Panc1 (cell line): ENCODE measurements around the gene DDX4. TPM values are rescaled to one million over a fixed set of nuclear protein-coding genes. Genes with fewer than 3 reads are reported as not detected.

Source experiments
- ATAC-seq: fragments of 200-7000 bp; cut with Tn5 transposase; 2 replicates; pipeline ENCODE4 v1.9.1; 2020; ENCODE audit warnings: mild to moderate bottlenecking, moderate library complexity
- BruUV-seq: library from RNA; stranded (reverse); fragments of 400-500 nt; replicated peaks from 2 replicates; lab custom pipeline; 2021; lab: Mats Ljungman, UMichigan
- CTCF ChIA-PET: fragments of 300-600 bp; sonication (Branson Sonifier 250); formaldehyde crosslinking; loops from one replicate; lab custom pipeline; 2022; ENCODE audit warnings: antibody characterized with exemption; lab: Charles Lee
- POLR2A ChIA-PET: fragments of 300-600 bp; sonication (Branson Sonifier 250); formaldehyde crosslinking; loops from one replicate; lab custom pipeline; 2022; ENCODE audit warnings: antibody characterized with exemption; lab: Charles Lee
- DNase-seq: peaks from one replicate; pipeline ENCODE4 v3.0.0-alpha.2; 2010; ENCODE audit warnings: low read depth, low spot score
- H3K27ac ChIP-seq: 2 replicates; pipeline ENCODE4 v1.5.1; 2011; ENCODE audit warnings: mild to moderate bottlenecking, low read length, inconsistent platforms
- H3K27me3 ChIP-seq: fragments of 200-500 bp; sonication (Bioruptor generic); 2 replicates; pipeline ENCODE4 v1.6.0; 2014; ENCODE audit warnings: low read length, inconsistent platforms; ENCODE audit not compliant: control insufficient read depth, insufficient read depth
- H3K36me3 ChIP-seq: fragments of 200-500 bp; sonication (Bioruptor generic); 2 replicates; pipeline ENCODE4 v1.5.1; 2014; ENCODE audit warnings: inconsistent platforms, mild to moderate bottlenecking, low read length, moderate library complexity; ENCODE audit not compliant: control insufficient read depth, insufficient read depth
- H3K4me1 ChIP-seq: 2 replicates; pipeline ENCODE4 v1.5.1; 2011; ENCODE audit warnings: inconsistent platforms, mild to moderate bottlenecking, low read length, moderate library complexity; ENCODE audit not compliant: control insufficient read depth, insufficient read depth
- H3K4me3 ChIP-seq, 2 experiments: 2 replicates each; pipeline ENCODE4 v1.5.1; 2011 to 2012; ENCODE audit warnings: low read depth in 2 of 2, low read length in 2 of 2, mild to moderate bottlenecking in 2 of 2, inconsistent platforms in 1 of 2, moderate library complexity in 1 of 2
- H3K9me3 ChIP-seq: fragments of 200-500 bp; sonication (Bioruptor generic); 2 replicates; pipeline ENCODE4 v1.5.1; 2014; ENCODE audit warnings: low read depth, mild to moderate bottlenecking, inconsistent platforms, low read length, moderate library complexity; ENCODE audit not compliant: control insufficient read depth, insufficient read depth
- CTCF ChIP-seq: fragments of 450-650 bp; IDR thresholded peaks from 2 replicates; pipeline ENCODE4 v1.5.1; 2017; ENCODE audit warnings: mild to moderate bottlenecking
- POLR2AphosphoS5 ChIP-seq: IDR thresholded peaks from 2 replicates; pipeline ENCODE4 v1.6.1; 2012; ENCODE audit warnings: mild to moderate bottlenecking, low read depth, low read length, moderate library complexity
- SIN3A ChIP-seq: IDR thresholded peaks from 2 replicates; pipeline ENCODE4 v1.6.1; 2012; ENCODE audit warnings: low read depth, mild to moderate bottlenecking, low read length, moderate library complexity, borderline replicate concordance; ENCODE audit not compliant: insufficient read depth
- TCF7L2 ChIP-seq: IDR thresholded peaks from 2 replicates; pipeline ENCODE4 v1.6.1; 2011; ENCODE audit warnings: mild to moderate bottlenecking, low read depth, low read length, inconsistent platforms
- in situ Hi-C: cut with HindIII; loops from 2 replicates; pipeline ENCODE4 v1.10.0; 2016; ENCODE audit warnings: low sequenced_read_pairs, low pct_unique_long_range_greater_than_20kb
- intact Hi-C: fragments of 100-400 bp; cut with micrococcal nuclease; formaldehyde crosslinking; loops from one replicate; pipeline ENCODE4 v1.10.0; 2022; ENCODE audit not compliant: unreplicated experiment
- total RNA-seq: library from RNA; stranded (reverse); gene quantifications from one replicate; pipeline ENCODE4 v1.2.1, GENCODE V29; 2021; ENCODE audit not compliant: unreplicated experiment
- TF ChIP-seq, protein P1 (sequence below), 2 experiments: IDR thresholded peaks; 2 replicates each; pipeline ENCODE4 v1.6.1; 2011 to 2012; ENCODE audit warnings: low read depth in 2 of 2, control low read depth in 1 of 2, low read length in 1 of 2, mild to moderate bottlenecking in 1 of 2, moderate library complexity in 1 of 2; ENCODE audit not compliant: insufficient read depth in 1 of 2

DDX4 gene
- total RNA-seq, 1 experiment from 2014 or later = not detected

DNA sequence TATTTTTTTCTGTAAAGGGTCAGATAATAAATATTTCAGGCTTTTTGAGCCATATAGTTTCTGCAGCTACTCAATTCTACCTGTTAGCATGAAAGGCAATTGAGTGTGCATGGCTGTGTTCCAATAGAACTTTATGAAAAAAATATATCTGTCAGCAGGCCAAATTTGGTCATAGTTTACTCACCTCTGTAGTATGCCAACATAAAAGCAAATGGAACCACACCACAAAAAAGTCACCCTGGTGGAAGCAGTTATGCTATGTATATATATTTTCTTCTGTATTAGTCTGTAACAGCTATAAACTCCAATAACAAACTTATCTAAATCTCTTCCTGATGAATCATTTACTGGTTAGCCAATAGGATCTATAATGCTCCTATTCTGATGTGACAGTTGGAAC lies 29.1 kb upstream of the DDX4 start:
- Histone ChIP-seq H3K36me3 (no peaks in the 10 kb centered on the region; the same call in 1 of the 2 replicates), H3K27ac (no peak overlapping the region), H3K4me3 (no peak overlapping the region), H3K27me3 (no peaks in the 10 kb centered on the region), H3K9me3 (no peaks in the 10 kb centered on the region), H3K4me1 (no peaks in the 10 kb centered on the region)
- DNase-seq (no peak), ATAC-seq (no peak)
- intact Hi-C loops (no loop called here), in situ Hi-C loops (no loop called here)
- CTCF ChIA-PET = no interaction called here
- no TSS peak for BruUV-seq
- TF ChIP-seq TCF7L2 = no peak
- TF ChIP-seq POLR2AphosphoS5 = no peak
- TF ChIP-seq SIN3A = no peak
- POLR2A ChIA-PET = no interaction called here

GRCh38 chr5:55711507-55712022 lies 26.3 kb upstream of the DDX4 start:
- intact Hi-C loops (loop anchor here (10.0 kb wide), 2 partner anchors 213 to 493 kb away; no protein-coding TSS in a partner anchor), in situ Hi-C loops (no loop called here)
- Histone ChIP-seq H3K27me3 (no peaks in the 10 kb centered on the region), H3K9me3 (no peaks in the 10 kb centered on the region; the same call in 1 of the 2 replicates), H3K4me1 (no peaks in the 10 kb centered on the region), H3K36me3 (no peaks in the 10 kb centered on the region; the same call in 1 of the 2 replicates), H3K27ac (peak overlapping the region; percentile 80), H3K4me3 (peak overlapping the region; percentile 94 to 95)
- no peak for TF ChIP-seq CTCF
- no peak; the same call in 1 of the 2 replicates for TF ChIP-seq TCF7L2
- TF ChIP-seq, protein P1, sequence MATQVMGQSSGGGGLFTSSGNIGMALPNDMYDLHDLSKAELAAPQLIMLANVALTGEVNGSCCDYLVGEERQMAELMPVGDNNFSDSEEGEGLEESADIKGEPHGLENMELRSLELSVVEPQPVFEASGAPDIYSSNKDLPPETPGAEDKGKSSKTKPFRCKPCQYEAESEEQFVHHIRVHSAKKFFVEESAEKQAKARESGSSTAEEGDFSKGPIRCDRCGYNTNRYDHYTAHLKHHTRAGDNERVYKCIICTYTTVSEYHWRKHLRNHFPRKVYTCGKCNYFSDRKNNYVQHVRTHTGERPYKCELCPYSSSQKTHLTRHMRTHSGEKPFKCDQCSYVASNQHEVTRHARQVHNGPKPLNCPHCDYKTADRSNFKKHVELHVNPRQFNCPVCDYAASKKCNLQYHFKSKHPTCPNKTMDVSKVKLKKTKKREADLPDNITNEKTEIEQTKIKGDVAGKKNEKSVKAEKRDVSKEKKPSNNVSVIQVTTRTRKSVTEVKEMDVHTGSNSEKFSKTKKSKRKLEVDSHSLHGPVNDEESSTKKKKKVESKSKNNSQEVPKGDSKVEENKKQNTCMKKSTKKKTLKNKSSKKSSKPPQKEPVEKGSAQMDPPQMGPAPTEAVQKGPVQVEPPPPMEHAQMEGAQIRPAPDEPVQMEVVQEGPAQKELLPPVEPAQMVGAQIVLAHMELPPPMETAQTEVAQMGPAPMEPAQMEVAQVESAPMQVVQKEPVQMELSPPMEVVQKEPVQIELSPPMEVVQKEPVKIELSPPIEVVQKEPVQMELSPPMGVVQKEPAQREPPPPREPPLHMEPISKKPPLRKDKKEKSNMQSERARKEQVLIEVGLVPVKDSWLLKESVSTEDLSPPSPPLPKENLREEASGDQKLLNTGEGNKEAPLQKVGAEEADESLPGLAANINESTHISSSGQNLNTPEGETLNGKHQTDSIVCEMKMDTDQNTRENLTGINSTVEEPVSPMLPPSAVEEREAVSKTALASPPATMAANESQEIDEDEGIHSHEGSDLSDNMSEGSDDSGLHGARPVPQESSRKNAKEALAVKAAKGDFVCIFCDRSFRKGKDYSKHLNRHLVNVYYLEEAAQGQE (IDR thresholded peaks at IDR 0.05; ENCODE audit: insufficient read depth in 1 of 2, low read depth in 2 of 2, low read length in 1 of 2) = no peak
- no peak for TF ChIP-seq POLR2AphosphoS5
- no peak for TF ChIP-seq SIN3A
- ChIA-PET CTCF (no interaction called here), POLR2A (no interaction called here)
- ATAC-seq = peak; percentile 11
- no TSS peak for BruUV-seq
- no peak for DNase-seq
